ENCODE measurements around the gene XIST. TPM values are rescaled to one million over a fixed set of nuclear protein-coding genes. Genes with fewer than 3 reads are reported as not detected.
A peak's percentile ranks its signal among the peaks of the same experiment; 100 is the strongest.
"Not testable (repeated sequence)": the region's sequence is repeated elsewhere in the genome, so short reads cannot be mapped to it uniquely, and the experiment has no call there.

XIST gene
- 1 to 10 TPM in 3 of 4 donors, under 1 TPM in 1; 0.44 to 4.0 (median 2.8) TPM for polyA plus RNA-seq (ENCODE audit: insufficient read length in 4 of 4)

DNA sequence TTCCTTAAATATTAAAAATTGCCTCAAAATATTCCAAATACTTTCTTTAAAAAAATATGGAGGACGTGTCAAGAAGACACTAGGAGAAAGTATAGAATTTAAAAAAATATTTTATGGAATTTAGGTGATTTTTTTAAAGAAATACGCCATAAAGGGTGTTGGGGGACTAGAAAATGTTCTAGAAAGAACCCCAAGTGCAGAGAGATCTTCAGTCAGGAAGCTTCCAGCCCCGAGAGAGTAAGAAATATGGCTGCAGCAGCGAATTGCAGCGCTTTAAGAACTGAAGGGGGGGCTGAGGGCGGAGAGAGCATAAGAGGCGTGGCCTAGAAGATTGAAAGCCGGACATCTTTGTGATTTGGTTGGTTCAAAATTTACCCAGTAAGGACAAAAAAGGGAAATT is at the start of gene XIST:
Gene XIST (minus strand): TSS at position 248 of the 400 bp plus-strand sequence.
- no peak for DNase-seq (ENCODE audit: low read depth in 4 of 4, low spot score in 3 of 4)

- DNase-seq (ENCODE audit: low read depth in 4 of 4, low spot score in 3 of 4) = not testable (repeated sequence)
Observed at GRCh38 chrX:73898315-73898714, 45.8 kb upstream of the XIST start.

DNA sequence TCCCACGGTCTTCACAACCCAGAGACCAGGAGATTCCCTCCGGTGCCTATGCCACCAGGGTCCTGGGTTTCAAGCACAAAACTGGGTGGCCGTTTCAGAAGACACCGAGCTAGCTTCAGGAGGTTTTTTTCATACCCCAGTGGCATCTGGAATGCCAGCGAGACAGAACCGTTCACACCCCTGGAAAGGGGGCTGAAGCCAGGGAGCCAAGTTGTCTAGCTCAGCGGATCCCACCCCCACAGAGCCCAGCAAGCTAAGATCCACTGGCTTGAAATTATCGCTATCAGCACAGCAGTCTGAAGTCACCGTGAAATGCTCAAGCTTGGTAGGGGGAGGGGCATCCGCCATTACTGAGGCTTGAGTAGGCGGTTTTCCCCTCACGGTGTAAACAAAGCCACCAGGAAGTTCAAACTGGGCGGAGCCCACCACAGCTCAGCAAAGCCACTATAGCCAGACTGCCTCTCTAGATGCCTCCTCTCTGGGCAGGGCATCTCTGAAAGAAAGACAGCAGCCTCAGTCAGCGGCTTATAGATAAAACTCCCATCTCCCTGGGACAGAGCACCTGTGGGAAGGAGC is 40.1 kb upstream of the XIST start:
- not testable (repeated sequence) for DNase-seq (ENCODE audit: low read depth in 4 of 4, low spot score in 3 of 4)

DNA sequence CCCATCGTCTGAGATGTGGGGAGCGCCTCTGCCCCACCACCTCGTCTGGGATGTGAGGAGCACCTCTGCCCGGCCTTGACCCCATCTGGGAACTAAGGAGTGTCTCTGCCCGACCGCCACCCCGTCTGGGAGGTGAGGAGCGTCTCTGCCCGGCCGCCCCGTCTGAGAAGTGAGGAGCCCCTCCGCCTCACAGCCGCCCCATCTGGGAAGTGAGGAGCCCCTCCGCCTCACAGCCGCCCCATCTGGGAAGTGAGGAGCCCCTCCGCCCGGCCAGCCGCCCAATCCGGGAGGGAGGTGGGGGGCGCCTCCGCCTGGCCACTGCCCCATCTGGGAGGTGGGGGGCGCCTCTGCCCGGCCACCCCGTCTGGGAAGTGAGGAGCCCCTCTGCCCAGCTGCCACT is 29.7 kb upstream of the XIST start:
- DNase-seq (ENCODE audit: low read depth in 4 of 4, low spot score in 3 of 4) = not testable (repeated sequence)

DNA sequence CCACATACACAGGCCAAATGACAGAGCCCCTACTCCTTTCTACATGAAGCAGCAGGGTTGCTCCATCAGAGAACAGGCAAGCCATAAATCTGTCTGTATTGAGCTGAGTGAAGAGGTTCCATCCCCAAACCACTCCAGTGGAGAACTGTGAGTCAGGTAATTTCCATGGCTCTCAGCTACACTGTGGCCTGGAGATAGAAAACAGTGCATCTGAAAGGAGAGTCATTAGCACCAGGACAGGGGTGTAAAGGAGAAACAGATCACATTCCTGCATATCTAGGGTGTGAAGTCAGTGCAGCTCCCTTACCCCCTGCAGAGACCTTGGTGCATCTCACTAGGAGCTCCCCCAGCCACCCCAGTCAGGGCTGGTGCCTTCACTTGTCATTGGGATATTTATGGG is 25.2 kb upstream of the XIST start:
- no peak for DNase-seq (ENCODE audit: low read depth in 4 of 4, low spot score in 3 of 4)

DNA sequence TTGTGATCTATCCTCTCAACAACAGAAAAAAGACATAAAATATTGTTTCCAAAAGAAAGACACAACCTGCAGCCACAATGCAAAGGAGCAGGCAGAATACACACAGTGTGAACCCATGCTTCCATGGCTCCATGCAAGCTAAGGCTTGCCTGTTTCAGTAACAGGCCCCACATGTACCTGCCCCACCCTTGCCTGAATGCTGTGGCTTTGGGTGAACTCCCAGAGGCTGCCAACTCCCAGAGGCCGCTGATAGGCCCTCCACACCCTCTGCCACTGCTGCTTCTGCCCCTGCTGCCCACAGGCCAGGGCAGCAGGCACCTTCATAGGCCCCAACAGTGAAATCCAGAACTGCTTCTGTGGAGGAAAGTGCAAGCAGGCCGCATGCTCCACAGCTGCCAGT is 24.4 kb upstream of the XIST start:
- no peak for DNase-seq (ENCODE audit: low read depth in 4 of 4, low spot score in 3 of 4)

DNA sequence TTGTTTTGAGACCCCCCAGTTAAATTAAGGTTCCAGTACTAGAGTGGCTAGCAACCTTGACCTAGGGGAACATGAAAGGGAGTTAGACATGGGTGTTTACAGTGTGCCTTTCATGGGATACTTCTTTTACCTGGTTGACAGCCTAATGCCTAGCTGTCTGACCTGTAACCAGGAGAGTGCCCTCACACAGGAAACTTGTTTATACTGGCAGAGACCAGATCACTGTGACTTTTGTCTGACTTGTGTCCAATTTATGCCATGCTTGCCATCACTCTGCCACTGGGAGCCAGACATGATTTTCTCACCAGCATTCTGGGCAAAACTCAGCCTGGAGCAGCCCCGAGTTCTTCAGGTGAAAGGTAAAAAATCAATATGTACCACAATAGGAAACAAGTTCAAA is 16.4 kb upstream of the XIST start:
- DNase-seq (ENCODE audit: low read depth in 4 of 4, low spot score in 3 of 4) = no peak

DNA sequence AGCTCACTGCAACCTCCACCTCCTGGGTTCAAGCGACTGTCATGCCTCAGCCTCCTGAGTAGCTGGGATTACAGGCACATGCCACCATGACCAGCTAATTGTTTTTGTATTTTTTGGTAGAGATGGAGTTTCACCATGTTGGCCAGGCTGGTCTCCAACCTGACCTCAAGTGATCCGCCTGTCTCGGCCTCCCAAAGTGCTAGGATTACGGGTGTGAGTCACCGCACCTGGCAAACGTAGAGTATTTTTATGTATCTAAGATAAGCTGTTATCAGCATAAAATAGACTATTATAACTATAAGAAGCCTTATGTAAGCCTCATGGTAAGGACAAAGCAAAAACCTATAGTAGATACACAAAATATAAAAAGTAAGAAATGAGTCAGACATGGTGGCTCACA is 14.6 kb upstream of the XIST start:
- DNase-seq (ENCODE audit: low read depth in 4 of 4, low spot score in 3 of 4) = no peak

GRCh38 chrX:73863852-73864251 is 11.3 kb upstream of the XIST start:
- no peak for DNase-seq (ENCODE audit: low read depth in 4 of 4, low spot score in 3 of 4)

- DNase-seq (ENCODE audit: low read depth in 4 of 4, low spot score in 3 of 4) = no peak
Observed at GRCh38 chrX:73863268-73863667, 10.8 kb upstream of the XIST start.

DNA sequence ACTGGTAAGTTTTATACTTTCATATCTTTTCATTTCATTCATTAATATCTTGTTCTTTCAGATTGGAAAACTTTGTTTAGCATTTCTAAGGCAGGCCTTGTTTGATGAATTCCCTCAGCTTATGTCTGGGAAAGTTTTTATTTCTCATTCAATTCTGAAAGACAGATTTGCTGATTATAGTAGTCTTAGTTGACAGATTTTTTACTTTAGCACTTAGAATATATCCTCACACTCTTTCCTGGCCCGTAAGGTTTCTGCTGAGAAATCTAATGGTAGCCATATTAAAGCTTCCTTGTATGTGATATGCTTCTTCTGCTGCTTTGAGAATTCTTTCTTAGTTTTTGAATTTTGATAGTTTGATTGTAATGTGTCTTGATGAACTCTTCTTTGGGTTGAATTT is 7.1 kb upstream of the XIST start:
- DNase-seq (ENCODE audit: low read depth in 4 of 4, low spot score in 3 of 4) = no peak

DNA sequence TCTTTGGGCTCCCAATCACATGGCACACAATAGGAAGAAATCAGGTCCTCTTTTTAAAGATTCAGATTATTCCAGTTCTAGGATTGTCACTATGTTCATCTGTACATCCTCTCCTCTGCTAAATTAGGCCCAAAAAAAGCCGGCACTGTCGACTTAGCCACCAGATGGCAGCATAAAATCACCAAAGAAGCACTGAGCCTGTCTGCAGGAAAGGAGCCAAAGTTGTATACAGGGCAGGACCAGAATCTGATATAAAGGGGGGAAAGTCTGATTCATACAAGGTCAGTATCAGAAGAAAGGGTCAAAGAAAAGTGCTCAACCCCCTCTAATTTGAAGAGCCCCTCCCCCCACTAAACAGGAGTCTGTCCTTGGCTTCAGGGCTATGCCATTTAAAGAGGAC is 3.0 kb upstream of the XIST start:
- peak; percentile 12 to 35 (median 26) for DNase-seq (ENCODE audit: low read depth in 4 of 4, low spot score in 3 of 4)

GRCh38 chrX:73852022-73852421 is 492 bp downstream of the XIST start:
- DNase-seq (ENCODE audit: low read depth in 4 of 4, low spot score in 3 of 4) = no peak

- no peak for DNase-seq (ENCODE audit: low read depth in 4 of 4, low spot score in 3 of 4)
Observed at GRCh38 chrX:73851014-73852009, 1.2 kb downstream of the XIST start.

DNA sequence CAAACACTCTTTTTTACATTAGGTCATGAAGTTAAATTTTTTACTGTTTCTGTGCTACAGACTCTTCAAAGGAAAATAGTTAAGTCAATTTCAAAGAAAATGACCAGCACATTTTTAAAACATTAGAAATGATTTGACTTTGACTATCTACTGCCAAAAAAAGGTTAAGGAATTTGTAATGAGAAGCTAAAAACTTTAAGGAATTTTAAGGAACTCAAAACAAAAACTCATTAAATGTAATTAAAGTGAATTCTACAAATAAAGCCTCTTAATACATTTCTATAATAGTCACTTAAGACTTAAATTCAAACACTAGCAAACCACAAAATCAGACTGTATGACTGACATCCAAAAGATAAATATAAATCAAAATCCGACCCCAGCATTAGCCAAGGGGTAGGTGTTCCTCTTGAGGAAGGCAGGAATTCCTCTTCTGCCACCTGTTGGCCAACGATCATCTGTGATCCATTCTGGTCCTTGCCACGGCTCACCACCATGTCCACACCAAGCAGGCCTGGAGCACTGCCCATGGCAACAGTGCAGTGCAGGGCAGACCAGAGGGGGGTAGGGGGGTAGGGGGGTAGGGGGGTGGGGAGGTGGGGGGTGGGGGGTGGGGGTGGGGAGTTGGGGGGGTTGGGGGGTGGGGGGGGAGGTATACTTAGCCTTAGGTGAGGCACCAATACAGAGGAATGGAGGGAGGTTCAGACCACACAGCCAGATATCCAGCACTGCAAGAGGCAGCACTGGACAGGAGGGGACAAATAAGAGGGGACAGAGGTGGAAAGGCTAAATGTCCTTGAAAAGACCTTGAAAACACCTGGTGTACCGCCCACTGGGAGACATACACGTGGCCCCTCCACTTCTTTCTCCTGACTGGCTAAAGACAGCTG is 2.1 kb downstream of the XIST start:
- no peak for DNase-seq (ENCODE audit: low read depth in 4 of 4, low spot score in 3 of 4)

DNA sequence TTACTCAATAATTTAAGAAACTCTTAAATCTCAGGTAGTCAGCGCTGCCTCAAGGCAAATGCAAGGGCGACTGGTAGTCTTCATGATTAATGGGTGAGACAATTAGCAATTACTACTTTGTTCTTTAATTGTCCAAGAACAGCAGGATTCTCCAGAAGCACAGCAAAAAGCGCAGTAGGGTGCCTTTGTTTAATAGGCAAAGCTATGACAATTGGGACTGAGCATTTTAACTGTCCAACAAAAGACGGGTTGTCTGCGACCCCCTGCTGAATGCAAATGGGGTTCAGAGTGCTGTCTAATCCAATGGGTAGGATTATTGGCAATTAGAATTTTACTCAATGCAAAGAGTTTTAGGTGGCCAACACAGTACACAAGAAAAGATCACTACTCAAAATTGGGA is 3.4 kb downstream of the XIST start:
- DNase-seq (ENCODE audit: low read depth in 4 of 4, low spot score in 3 of 4) = no peak

DNA sequence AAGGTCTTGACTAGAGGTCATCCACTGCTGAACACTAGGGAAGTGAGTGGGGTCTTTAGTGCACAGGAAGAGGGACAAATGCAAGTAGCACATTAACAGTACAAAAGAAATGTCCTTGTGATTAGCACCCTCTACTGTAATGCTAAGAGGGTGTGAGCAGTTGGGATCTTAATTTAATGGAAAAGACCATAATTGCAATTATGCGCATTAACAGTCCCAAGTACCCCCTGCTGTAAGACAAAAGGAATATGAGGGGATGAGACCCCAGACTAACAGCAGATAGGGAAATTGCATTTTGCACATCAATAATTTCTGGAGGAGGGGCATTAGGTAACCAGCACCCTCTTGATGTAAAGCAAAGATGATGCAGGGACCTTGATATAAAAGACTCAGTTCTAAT is 4.5 kb downstream of the XIST start:
- DNase-seq (ENCODE audit: low read depth in 4 of 4, low spot score in 3 of 4) = no peak

DNA sequence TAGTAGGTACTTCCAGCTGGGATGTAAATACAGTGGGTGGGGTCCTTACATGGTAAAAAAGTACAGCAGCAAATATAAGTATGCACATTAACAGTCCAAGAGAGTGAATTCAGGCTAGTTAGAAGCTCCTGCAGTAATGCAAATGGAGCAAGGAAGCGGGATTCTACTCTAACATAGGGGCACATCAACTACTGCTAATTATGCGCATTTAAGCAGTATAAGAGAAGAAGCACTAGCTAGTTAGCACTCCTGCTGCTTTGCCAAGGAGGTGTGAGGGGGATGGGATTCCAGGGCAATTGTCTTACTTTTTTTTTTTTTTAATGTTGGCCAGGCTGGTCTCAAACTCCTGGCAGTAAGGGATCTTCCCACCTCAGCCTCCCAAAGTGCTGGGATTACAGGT is 5.4 kb downstream of the XIST start:
- no peak for DNase-seq (ENCODE audit: low read depth in 4 of 4, low spot score in 3 of 4)

GRCh38 chrX:73842541-73843234 is 9.8 kb downstream of the XIST start:
- no peak for DNase-seq (ENCODE audit: low read depth in 4 of 4, low spot score in 3 of 4)

GRCh38 chrX:73841337-73841736 is 11.2 kb downstream of the XIST start:
- DNase-seq (ENCODE audit: low read depth in 4 of 4, low spot score in 3 of 4) = no peak
